ENCODE data around the gene PHF21A.

The PHF21A gene

DNA sequence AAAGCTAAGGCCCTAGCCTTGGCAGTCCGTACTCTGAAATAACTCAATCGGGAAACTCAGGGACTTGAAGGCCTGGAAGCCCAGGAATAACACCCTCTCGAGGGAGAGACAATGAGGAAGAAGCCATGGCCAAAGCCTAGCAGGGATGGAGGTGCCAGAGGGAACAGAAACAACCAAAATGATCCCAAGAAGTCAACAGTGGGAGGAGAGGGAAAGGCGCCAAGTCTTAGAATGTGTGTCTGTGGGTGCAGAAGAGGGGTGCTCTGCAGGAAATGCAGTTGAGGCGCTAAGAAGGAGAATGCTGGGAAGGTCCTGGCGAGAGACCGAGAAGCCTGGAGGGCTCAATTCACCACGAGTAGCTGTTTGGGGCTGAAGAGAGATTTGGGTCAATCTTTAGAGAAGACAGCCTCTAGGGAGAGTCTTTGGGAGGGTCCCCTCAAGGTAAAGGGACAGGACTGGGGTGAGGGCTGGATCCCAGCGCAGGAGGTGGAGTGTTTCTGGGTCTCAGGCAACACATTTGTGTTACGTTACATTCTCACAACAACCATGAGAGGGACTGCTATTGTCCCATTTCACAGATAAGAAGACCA is 236.6 kb downstream of the PHF21A start:
- no peak for DNase-seq (ENCODE audit: low spot score)

Data from D341Med (cell line).